GM23248 (cell line): ENCODE measurements around the gene NKAIN2.

Experiments
- EZH2 ChIP-seq: fragments of 200-600 bp; sonication (generic); IDR thresholded peaks from 2 replicates; pipeline ENCODE4 v1.6.1; 2018; ENCODE audit warnings: antibody characterized with exemption, mild to moderate bottlenecking; ENCODE audit not compliant: insufficient read depth, poor library complexity, severe bottlenecking
- EZH2phosphoT487 ChIP-seq: fragments of 200-600 bp; sonication (generic); IDR thresholded peaks from 2 replicates; pipeline ENCODE4 v1.6.1; 2018; ENCODE audit warnings: antibody characterized with exemption, moderate library complexity, mild to moderate bottlenecking, low read depth; ENCODE audit not compliant: insufficient read depth

GRCh38 chr6:124699038-124699437, 895.4 kb downstream of the NKAIN2 start:
- TF ChIP-seq EZH2phosphoT487, result no peak
- TF ChIP-seq EZH2, result no peak
